Stimulated activated CD8-positive, alpha-beta memory T cell treated with anti-CD3 and anti-CD28 coated beads, Interleukin-4, amount 100 ng/mL, for 1 hour (primary cell): Measurements from ENCODE around the gene GARIN5A.
"Not testable (repeated sequence)": the region's sequence is repeated elsewhere in the genome, so short reads cannot be mapped to it uniquely, and the experiment has no call there.

ENCODE experiments used
- DNase-seq, 2 donors: peaks; one replicate each; pipeline ENCODE4 v3.0.0-alpha.2; 2020; ENCODE audit warnings: low read depth in 2 of 2, low spot score in 1 of 2

GARIN5A gene

DNA sequence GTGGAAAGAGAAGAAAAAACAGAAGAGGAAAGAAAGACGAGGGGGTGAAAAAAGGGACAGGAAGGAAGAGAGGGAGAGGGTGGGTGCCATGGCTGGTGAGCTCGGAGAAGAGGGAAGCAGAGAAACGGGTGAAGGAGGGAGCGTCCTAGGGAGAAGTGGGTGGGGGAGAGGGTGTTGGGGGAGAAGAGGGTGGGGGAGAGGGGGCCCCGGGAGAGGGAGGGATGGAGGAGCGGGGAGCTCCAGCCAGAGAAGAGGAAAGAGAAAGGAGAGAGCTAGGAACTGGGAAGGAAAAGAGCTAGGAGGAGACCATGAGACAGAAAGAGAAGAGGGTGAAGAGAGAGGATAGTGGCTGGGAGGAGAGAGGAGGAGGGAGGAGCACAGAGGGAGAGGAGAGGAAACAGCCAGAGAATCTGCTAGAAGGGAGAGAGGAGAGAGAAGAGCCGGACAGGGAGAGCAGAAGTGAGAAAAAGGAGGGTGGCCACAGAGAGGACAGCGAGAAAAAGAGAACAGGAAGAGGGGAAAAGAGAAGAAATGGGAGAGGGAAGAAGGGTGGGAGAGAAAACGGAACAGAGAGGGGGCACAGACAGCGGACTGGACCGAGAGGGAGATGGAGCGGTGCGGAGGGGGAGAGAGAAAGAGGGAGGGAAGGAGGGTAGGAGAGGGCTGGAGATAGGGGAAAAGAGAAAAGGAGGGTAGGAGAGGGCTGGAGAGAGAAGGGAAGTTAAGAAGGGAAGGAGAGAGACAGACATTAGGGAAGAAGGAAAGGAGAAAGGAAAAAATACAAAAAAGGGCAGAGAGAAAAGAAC lies 11.9 kb upstream of the GARIN5A start:
- no peak for DNase-seq

GRCh38 chr19:50486823-50487515 lies 10.3 kb upstream of the GARIN5A start:
- DNase-seq: peak in 1 of 2 donors; percentile 23

DNA sequence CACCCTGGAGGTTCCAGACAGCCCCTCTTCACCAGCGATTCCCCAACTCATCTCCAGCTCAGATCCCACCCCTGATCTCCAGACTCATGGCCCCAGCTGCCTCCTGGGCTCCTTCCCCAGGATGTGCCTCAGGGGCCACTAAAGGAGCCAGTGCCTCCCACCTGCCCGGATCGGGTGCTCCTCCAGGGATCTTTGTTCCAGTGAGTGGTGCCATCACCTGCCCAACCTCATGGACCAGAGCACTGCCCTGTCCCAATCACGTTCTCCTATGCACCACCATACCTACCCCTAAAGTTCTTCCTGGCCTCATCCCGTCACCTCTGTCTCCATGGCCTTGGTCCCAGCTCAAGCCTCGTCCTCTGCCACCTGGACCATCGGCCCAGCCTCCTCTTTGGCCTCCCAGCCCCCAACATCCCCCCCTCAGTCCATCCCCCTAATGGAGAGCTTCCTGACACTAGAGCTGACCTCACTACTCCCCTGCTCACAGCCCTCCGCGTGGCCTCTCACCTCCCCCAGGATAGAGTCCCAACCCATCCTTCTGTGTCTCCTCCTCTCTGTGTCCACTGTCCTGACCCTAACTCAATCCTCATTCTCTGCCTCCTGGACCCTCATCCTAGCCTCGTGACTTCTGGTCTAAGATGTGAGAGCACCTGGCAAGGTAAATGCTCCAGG lies 8.8 kb upstream of the GARIN5A start:
- no peak for DNase-seq

- no peak for DNase-seq
Observed at GRCh38 chr19:50482916-50483315, 6.3 kb upstream of the GARIN5A start.

- DNase-seq: no peak
Observed at GRCh38 chr19:50482271-50482855, 5.7 kb upstream of the GARIN5A start.

- DNase-seq: no peak
Observed at GRCh38 chr19:50481351-50482149, 4.9 kb upstream of the GARIN5A start.

DNA sequence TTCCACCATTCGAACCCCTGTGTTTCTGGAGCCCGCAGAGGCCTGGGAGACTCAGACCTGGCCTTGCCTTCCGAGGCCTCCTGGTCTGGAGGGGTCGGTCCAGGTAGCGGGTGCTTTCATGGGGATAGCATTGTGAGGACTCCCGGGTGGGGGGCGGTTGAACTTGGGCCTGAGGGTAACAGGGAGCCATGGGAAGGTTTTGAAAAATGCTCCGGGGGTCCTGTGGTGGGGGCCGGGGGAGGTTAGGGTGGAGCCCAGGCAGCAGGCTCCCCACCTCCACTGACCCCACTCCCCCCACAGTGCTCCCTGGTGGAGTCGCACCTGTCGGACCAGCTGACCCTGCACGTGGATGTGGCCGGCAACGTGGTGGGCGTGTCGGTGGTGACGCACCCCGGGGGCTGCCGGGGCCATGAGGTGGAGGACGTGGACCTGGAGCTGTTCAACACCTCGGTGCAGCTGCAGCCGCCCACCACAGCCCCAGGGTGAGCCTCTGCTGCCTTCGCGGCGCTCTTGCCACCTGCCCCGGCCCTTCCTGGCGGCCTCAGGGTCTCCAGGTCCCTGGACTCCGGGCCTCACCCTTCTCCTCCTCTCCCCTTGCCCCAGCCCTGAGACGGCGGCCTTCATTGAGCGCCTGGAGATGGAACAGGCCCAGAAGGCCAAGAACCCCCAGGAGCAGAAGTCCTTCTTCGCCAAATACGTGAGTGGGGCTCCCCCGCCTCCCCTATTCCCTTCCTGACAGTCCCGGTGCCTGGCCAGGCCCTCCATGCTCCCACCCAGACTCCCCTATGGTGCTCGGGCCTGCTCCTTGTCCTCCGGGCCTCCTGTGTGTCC lies 3.8 kb upstream of the GARIN5A start:
- no peak for DNase-seq

DNA sequence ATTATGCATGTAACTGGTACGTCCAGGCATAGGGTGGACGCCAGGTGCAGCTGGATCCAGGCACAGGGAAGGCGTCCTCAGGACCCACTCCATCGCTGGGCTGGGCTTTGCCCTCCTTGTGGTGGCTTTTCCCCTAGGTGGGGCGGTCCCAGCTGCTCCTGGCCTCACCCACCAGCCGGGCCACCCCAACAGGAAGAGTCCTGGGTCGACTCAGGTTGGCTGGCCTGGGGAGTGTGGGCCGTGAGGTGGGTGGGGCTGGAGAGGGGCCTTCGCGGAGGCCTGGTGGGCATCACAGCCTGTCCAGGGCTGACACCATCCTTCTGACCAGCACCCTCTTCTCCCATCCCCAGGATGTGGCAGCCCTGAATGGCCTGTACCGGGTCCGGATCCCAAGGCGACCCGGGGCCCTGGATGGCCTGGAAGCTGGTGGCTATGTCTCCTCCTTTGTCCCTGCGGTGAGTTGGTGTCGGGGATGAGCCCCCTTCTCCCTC lies 3.2 kb upstream of the GARIN5A start:
- DNase-seq: no peak

DNA sequence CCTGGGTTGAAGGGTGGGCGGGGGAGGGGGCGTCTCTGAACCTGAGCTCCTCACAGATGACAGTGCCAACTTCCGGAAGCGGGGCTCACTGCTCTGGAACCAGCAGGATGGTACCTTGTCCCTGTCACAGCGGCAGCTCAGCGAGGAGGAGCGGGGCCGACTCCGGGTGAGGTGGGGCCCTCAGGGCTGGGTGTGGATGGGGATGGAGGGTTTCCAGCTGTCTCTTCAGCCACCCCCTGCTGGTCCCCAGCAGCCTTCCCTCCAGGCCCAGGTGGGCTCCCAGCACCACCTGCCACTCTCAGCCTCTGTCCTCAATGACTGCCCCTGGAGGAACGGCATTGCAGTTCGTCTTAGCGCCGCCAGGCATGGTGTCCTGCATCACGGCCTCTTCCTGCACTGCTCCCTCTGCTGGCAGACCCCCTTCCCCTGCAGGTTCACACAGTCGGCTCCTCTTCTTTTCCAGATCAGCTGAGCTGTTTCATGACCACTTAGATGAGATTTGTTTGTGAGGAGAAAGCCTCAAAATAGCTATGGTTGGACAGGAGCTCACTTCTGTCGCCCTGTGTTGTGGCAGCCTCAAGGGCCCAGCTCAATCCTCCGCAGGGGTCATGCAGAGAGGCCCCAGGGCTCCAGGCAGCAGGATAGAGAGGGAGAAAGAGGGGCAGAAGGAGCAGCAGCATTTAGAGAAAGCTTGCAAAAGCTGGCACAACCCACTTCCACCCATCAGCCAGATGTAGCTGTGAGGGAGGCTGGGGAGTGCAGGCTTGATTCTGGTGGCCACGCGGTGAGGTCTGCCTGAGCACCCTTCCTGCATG lies 2.5 kb upstream of the GARIN5A start:
- no peak for DNase-seq

- DNase-seq: no peak
Observed at GRCh38 chr19:50477751-50478515, 1.3 kb upstream of the GARIN5A start.

DNA sequence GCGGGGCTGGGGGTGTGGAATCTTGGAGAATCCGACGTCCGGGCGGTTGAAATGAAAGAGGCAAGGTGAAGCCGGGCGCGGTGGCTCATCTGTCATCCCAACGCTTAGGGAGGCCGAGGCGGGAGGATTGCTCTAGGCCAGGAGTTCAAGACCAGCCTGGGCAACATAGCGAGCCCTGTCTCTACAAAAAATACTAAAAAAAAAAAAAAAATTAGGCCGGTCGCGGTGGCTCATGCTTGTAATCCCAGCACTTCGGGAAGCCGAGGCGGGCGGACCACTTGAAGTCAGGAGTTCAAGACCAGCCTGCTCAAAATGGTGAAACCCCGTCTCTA lies 225 bp upstream of the GARIN5A start:
- no peak for DNase-seq

DNA sequence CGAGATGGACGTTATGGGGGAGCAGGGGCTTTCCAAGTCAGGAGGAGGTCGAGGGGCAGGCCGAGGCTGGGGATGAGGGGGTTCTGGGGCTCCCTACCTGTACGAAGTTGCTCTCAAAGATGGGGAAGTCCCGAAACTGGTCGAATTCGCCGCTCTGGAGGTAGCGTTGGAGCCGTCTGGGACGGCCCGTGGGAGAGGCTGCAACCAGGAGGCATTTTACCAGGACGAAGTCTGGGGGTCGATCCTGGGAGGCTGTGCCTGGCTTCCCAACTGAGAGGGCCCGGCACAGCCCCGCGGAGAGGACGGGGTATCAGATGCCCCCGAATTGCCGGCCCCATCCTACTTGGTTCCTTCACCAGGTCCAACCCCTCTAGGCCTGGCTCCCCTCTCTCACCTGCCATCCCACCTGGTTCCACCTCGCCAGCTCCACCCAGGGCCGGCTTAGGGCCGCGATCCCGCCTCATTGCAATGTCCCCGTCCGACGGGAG lies 868 bp downstream of the GARIN5A start:
- no peak for DNase-seq

DNA sequence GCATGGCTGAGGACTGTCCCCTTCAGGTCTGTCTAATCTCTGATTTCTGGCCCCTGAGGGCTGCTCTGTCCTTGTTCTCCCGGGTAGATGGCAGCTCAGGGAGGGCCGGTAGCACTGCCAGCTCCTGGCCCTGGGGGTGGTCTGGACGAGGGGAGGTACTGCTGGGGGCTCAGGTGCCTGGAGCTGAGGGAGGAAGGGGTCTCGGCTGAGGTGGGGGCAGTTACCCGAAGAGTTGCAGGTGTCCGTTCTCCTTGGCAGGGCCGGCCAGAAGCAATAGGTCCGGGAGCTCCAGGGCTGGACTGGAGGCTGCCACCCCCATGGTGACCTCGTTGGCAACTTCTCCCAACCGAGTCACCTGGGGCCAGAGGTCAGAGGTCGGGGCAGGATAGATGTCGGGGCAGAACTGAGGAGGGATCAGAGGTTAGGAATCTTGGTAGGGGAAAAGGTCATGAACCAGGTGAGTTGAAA lies 1.5 kb downstream of the GARIN5A start:
- DNase-seq: no peak

DNA sequence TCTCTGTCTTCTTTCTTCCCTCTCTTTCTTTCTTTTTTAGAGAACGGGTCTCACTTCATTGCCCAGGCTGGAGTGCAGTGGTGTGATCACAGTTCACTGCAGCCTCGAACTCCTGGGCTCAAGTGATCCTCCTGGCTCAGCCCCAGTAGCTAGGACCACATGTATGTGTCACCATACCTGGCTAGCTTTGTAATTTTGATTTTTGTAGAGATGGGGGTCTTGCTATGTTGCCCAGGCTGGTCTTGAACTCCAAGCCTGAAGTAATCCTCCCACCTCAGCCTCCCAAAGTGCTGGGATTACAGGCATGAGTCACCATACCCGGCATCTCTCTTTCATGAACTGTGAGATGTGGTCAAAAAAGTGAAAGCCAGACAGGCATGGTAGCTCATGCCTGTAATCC lies 3.3 kb downstream of the GARIN5A start:
- DNase-seq: not testable (repeated sequence)

GRCh38 chr19:50468818-50469217 lies 7.8 kb downstream of the GARIN5A start:
- DNase-seq: no peak

DNA sequence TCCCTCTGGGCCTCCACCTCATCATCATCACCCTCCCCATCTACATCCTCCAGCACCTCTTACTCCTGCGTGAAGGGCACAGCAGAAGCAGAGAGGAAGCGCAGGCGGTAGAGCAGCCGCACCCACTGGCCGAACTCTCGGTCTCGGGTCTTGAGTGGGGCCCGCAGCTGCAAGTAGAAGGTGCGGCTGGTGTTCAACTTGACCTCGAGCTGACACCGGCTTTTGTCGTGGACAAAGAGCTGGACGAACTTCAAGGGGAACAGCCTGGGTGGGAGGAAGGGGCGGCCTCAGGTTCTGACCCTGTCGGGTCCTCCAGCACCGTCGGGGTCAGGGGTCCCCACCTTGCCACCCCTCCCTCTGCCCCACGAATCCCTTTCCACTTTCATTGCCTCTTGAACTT lies 9.1 kb downstream of the GARIN5A start:
- DNase-seq: no peak

GRCh38 chr19:50466706-50467039 lies 10.0 kb downstream of the GARIN5A start:
- DNase-seq: no peak

DNA sequence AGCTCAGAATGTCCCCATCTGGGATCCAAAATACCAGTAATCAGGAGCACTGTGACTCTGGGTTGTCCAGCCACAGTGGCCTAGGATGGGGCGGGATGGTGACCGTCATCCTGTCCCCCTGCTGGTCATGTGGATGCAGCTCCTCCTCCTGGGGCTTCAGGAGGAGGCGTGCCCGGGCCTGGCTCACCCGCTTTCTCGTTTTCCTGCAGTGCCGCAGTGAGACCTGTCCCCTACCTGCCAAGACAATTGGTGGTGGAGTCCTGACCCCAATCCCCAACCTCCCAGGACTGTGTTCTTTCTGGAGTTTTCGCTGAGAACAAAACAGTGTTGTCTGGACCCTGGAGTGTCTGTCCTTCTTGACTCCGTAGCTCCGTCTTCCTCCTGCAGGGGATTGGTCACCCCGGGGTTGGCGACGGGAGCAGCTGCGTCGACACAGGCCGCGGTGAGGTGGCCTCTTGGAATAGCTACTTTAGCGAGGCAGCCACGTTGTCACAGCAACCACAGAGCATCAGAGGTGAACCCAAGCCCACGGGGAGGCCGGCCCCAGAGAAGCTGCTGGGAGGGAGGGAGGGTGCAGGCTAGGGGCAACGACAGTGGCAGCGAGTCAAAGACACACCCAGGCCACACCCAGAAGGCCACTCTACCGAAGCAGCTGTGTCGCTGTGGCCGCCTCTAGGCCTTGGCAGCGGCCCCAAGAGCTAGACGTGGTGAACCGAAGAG lies 10.5 kb downstream of the GARIN5A start:
- DNase-seq: no peak
